Measurements from ENCODE around the gene PGD. TPM values are rescaled to one million over a fixed set of nuclear protein-coding genes. Genes with fewer than 3 reads are reported as not detected.

PGD gene
- total RNA-seq, 1 experiment from 2014 or later, result 142 TPM

- no TSS peak for BruUV-seq (replicated peaks)
- CTCF ChIA-PET, result interaction anchor here (0.5 kb wide), 1 partner anchor 61 kb away, joined by 7 read pairs; no protein-coding TSS in a partner anchor
- H3K27ac Mint-ChIP-seq (ENCODE audit: unreplicated experiment), result no peak overlapping the region
- peak overlapping the region; percentile 94 for H3K4me3 Mint-ChIP-seq (ENCODE audit: low read depth, unreplicated experiment)
- TF ChIP-seq CTCF (IDR thresholded peaks at IDR 0.05; ENCODE audit: unreplicated experiment), result no peak
- DNase-seq, result no peak
- no peaks in the 10 kb centered on the region for H3K4me1 Mint-ChIP-seq (ENCODE audit: low read depth, unreplicated experiment)
- peaks cover 17% of the 10 kb centered on the region for H3K36me3 Mint-ChIP-seq (ENCODE audit: insufficient read depth, unreplicated experiment)
- intact Hi-C loops (cut with micrococcal nuclease; ENCODE audit: unreplicated experiment), result loop anchor here (1.0 kb wide), 1 partner anchor 52 kb away; no protein-coding TSS in a partner anchor
- H3K9me3 Mint-ChIP-seq (ENCODE audit: low read depth, unreplicated experiment), result no peaks in the 10 kb centered on the region
- H3K27me3 Mint-ChIP-seq (ENCODE audit: unreplicated experiment), result no peaks in the 10 kb centered on the region
These were observed 30.1 kb downstream of the PGD start for GRCh38 chr1:10428984-10429383.

- peak overlapping the region; percentile 75 for H3K27ac Mint-ChIP-seq (ENCODE audit: unreplicated experiment)
- H3K4me3 Mint-ChIP-seq (ENCODE audit: low read depth, unreplicated experiment), result peak overlapping the region; percentile 94
- no peak for DNase-seq
- no peak for TF ChIP-seq CTCF (IDR thresholded peaks at IDR 0.05; ENCODE audit: unreplicated experiment)
- peaks cover 17% of the 10 kb centered on the region for H3K36me3 Mint-ChIP-seq (ENCODE audit: insufficient read depth, unreplicated experiment)
- BruUV-seq (replicated peaks), result no TSS peak
- CTCF ChIA-PET, result interaction anchor here (0.5 to 0.7 kb wide), 3 partner anchors 43 to 641 kb away, joined by 3 to 6 read pairs (median 3); no protein-coding TSS in a partner anchor
- H3K27me3 Mint-ChIP-seq (ENCODE audit: unreplicated experiment), result no peaks in the 10 kb centered on the region
- intact Hi-C loops (cut with micrococcal nuclease; ENCODE audit: unreplicated experiment), result loop anchor here (2.0 kb wide), 1 partner anchor 65 kb away; no protein-coding TSS in a partner anchor
- no peaks in the 10 kb centered on the region for H3K4me1 Mint-ChIP-seq (ENCODE audit: low read depth, unreplicated experiment)
- H3K9me3 Mint-ChIP-seq (ENCODE audit: low read depth, unreplicated experiment), result no peaks in the 10 kb centered on the region
These were observed 31.0 kb downstream of the PGD start for GRCh38 chr1:10429868-10430215.

- intact Hi-C loops (cut with micrococcal nuclease; ENCODE audit: unreplicated experiment), result loop anchor here (2.0 kb wide), 1 partner anchor 64 kb away; no protein-coding TSS in a partner anchor
- DNase-seq, result peak; percentile 91
- H3K27ac Mint-ChIP-seq (ENCODE audit: unreplicated experiment), result peak within 1 kb of the TSS; percentile 75
- peak within 1 kb of the TSS; percentile 94 for H3K4me3 Mint-ChIP-seq (ENCODE audit: low read depth, unreplicated experiment)
- BruUV-seq (replicated peaks), result TSS peak; percentile 64
- peak; percentile 86 for TF ChIP-seq CTCF (IDR thresholded peaks at IDR 0.05; ENCODE audit: unreplicated experiment)
- H3K27me3 Mint-ChIP-seq (ENCODE audit: unreplicated experiment), result no peaks in the 10 kb centered on the region
- H3K36me3 Mint-ChIP-seq (ENCODE audit: insufficient read depth, unreplicated experiment), result peaks cover 17% of the 10 kb centered on the region
- no peaks in the 10 kb centered on the region for H3K9me3 Mint-ChIP-seq (ENCODE audit: low read depth, unreplicated experiment)
- CTCF ChIA-PET, result interaction anchor here (0.5 to 1.5 kb wide), 7 partner anchors 30 to 642 kb away, joined by 3 to 6 read pairs (median 3); no protein-coding TSS in a partner anchor
- H3K4me1 Mint-ChIP-seq (ENCODE audit: low read depth, unreplicated experiment), result no peaks in the 10 kb centered on the region
These were observed 31.6 kb downstream of the PGD start, which contains the start of gene CENPS for GRCh38 chr1:10430216-10431069. CENPS (plus strand) TSS chr1:10430433; CDS start chr1:10430518, 85 bp downstream.

GRCh38 chr1:10431070-10431730, 32.3 kb downstream of the PGD start:
- Mint-ChIP-seq H3K36me3 (ENCODE audit: insufficient read depth, unreplicated experiment) (peaks cover 17% of the 10 kb centered on the region), H3K27ac (ENCODE audit: unreplicated experiment) (peak overlapping the region; percentile 75), H3K9me3 (ENCODE audit: low read depth, unreplicated experiment) (no peaks in the 10 kb centered on the region), H3K27me3 (ENCODE audit: unreplicated experiment) (no peaks in the 10 kb centered on the region), H3K4me3 (ENCODE audit: low read depth, unreplicated experiment) (peak overlapping the region; percentile 94), H3K4me1 (ENCODE audit: low read depth, unreplicated experiment) (no peaks in the 10 kb centered on the region)
- intact Hi-C loops (cut with micrococcal nuclease; ENCODE audit: unreplicated experiment), result loop anchor here (2.0 kb wide), 1 partner anchor 64 kb away; no protein-coding TSS in a partner anchor
- CTCF ChIA-PET, result interaction anchor here (1.5 kb wide), 2 partner anchors 63 to 64 kb away, joined by 3 to 4 read pairs; no protein-coding TSS in a partner anchor
- no peak for DNase-seq
- no peak for TF ChIP-seq CTCF (IDR thresholded peaks at IDR 0.05; ENCODE audit: unreplicated experiment)
- TSS peak; percentile 64 for BruUV-seq (replicated peaks)
